HTERT RPE-1 (cell line): ENCODE results near the gene C16orf74.

Experiments
- in situ Hi-C: fragments of 300-500 bp; cut with MboI; formaldehyde crosslinking; loops from 4 replicates; pipeline ENCODE4 v1.14.3; 2020; ENCODE audit warnings: low sequenced_read_pairs

The C16orf74 gene

GRCh38 chr16:85750827-85751697 is at the start of gene C16orf74:
Gene C16orf74, minus strand, starts transcription at chr16:85751096. Its CDS starts 15,879 bp downstream, at chr16:85735217.
- in situ Hi-C loops, result no loop called here

GRCh38 chr16:85800321-85800669 is 49.4 kb upstream of the C16orf74 start:
- in situ Hi-C loops, result no loop called here

- in situ Hi-C loops, result no loop called here
These were observed 48.8 kb upstream of the C16orf74 start, which contains the start of the genes COX4I1 and EMC8 for GRCh38 chr16:85799497-85800320. Gene COX4I1, plus strand, starts transcription at chr16:85799695. Its CDS starts 1,511 bp downstream, at chr16:85801206. Gene EMC8, minus strand, starts transcription at chr16:85799544. Its CDS starts 249 bp downstream, at chr16:85799295.

- in situ Hi-C loops, result no loop called here
These were observed 48.1 kb upstream of the C16orf74 start for GRCh38 chr16:85798901-85799496.

GRCh38 chr16:85798283-85798776 is 47.4 kb upstream of the C16orf74 start:
- in situ Hi-C loops, result no loop called here

GRCh38 chr16:85796599-85796998 is 45.7 kb upstream of the C16orf74 start:
- in situ Hi-C loops, result no loop called here

- in situ Hi-C loops, result no loop called here
These were observed 45.3 kb upstream of the C16orf74 start for GRCh38 chr16:85796152-85796551.

GRCh38 chr16:85794696-85795095 is 43.8 kb upstream of the C16orf74 start:
- in situ Hi-C loops, result no loop called here

GRCh38 chr16:85793662-85794298 is 42.9 kb upstream of the C16orf74 start:
- in situ Hi-C loops, result no loop called here

GRCh38 chr16:85789773-85790172 is 38.9 kb upstream of the C16orf74 start:
- in situ Hi-C loops, result no loop called here

GRCh38 chr16:85788819-85789218 is 37.9 kb upstream of the C16orf74 start:
- in situ Hi-C loops, result no loop called here

GRCh38 chr16:85785927-85786326 is 35.0 kb upstream of the C16orf74 start:
- in situ Hi-C loops, result no loop called here

- in situ Hi-C loops, result no loop called here
These were observed 33.9 kb upstream of the C16orf74 start for GRCh38 chr16:85784813-85785212.

- in situ Hi-C loops, result no loop called here
These were observed 32.5 kb upstream of the C16orf74 start for GRCh38 chr16:85783441-85783840.

GRCh38 chr16:85782451-85782850 is 31.6 kb upstream of the C16orf74 start:
- in situ Hi-C loops, result no loop called here

- in situ Hi-C loops, result no loop called here
These were observed 30.9 kb upstream of the C16orf74 start for GRCh38 chr16:85781695-85782370.

- in situ Hi-C loops, result no loop called here
These were observed 30.3 kb upstream of the C16orf74 start for GRCh38 chr16:85781156-85781555.

GRCh38 chr16:85780281-85780680 is 29.4 kb upstream of the C16orf74 start:
- in situ Hi-C loops, result no loop called here

- in situ Hi-C loops, result no loop called here
These were observed 28.0 kb upstream of the C16orf74 start for GRCh38 chr16:85778873-85779272.
